T47D (cell line): ENCODE results near the gene C1orf94.

ENCODE experiments used
- DNase-seq, 2 experiments: peaks; one replicate each; pipeline versions ENCODE4 v3.0.0 to v3.0.0-alpha.2; 2011 to 2012; ENCODE audit warnings: low read depth in 1 of 2, low spot score in 1 of 2
- JUND ChIP-seq: IDR thresholded peaks from 2 replicates; pipeline ENCODE4 v1.6.1; 2012; ENCODE audit warnings: low read depth
- in situ Hi-C: cut with HindIII; loops from 2 replicates; pipeline ENCODE4 v1.10.0; 2016; ENCODE audit warnings: low sequenced_read_pairs, low pct_unique_long_range_greater_than_20kb

The C1orf94 gene

DNA sequence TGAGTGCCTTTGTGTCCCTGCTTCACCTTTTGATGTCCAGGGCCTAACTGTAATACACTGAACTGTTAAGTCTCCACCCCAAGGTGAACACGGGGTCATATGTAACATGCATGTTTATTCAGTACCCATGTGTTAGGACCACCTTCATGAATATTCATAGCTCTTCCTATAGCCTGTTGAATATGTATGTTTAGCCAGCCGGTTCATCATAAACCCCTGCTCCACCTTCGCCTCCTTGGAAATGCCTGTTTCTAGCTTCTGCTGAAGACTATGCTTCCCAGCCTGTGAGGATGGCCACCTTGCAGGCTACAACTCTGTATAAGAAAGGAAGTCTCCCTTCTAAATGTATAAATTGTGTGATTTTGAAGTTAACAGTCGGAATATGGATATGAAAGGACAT lies 69.3 kb downstream of the C1orf94 start:
- DNase-seq: no peak
- no peak for TF ChIP-seq JUND
- in situ Hi-C loops: no loop called here

DNA sequence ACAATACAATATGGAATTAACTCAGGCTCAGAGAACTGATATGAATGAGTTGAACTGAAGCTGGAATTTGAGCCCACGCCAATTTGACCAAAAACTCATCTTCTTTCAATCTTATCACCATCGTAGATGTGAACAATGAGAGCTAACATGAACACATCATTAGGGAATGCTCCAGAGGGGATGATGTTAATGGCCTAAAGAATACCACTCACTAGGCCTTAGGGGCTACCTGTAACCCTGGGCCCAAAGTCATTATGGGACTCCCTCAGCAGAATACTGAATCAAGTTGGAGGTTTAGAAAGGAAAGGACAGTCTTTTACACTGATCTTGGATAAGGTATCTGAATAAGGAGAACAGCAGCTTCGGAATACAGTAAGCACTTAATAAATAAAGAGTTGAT lies 73.6 kb downstream of the C1orf94 start:
- TF ChIP-seq JUND: no peak
- DNase-seq: no peak
- in situ Hi-C loops: no loop called here

DNA sequence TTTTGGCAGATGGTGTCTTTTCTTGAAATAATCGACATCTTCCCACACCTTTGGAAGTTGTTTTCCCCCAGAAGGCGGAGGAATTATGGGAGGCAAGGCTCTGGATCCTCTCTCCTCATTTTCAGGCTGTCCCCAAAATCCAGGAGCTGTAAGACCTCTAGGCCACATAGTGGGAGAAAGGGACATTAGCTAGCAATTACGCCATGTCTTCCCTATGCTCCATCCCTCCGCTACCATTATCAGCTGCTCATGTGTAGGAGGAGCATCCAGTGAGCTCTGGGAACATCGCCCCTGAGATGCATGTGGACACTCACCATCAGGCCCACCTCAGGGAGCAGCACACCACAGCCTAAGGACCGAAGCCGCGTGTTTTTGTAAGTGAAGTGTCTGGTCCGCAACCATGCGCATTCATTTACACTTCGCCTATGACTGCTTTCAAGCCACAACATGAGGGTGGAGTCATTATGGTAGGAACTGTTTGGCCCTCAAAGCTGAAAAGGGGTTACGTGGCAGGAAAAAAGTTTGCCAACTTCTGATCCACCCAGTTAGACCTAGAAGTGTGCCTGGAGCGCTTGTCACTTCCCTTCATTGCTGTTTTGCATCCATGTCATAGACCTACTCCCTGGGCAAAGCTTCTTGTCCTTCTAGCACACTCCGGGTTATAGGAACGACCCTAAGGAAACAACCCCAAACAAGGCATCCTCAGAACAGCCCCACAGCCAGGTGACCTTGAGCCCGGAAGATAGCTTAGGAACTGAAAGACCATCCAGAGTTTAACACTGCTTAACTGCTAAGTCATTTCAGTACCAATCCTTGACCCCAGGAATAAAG lies 85.5 kb downstream of the C1orf94 start:
- no peak for DNase-seq
- in situ Hi-C loops: no loop called here
- no peak for TF ChIP-seq JUND

DNA sequence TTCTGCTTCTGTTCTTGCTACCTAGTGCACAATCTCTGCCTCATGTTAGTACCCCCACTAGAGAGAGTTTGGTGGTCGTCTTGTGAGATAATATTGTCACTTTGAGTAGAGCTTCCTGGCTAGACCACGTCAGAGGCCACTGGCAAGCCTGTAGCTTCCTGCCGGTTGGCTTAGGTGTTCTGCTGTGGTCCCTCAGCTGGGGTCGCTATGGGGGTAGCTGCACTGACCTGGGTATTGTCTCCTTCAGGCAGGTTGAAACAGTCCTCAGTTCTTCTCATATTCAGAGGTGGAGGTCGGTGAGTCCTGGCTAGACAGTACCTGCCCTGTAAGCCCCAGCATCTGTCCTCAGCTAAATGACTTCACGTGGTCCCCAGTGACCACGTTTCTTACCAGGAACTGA lies 86.2 kb downstream of the C1orf94 start:
- no peak for TF ChIP-seq JUND
- in situ Hi-C loops: no loop called here
- DNase-seq: no peak

DNA sequence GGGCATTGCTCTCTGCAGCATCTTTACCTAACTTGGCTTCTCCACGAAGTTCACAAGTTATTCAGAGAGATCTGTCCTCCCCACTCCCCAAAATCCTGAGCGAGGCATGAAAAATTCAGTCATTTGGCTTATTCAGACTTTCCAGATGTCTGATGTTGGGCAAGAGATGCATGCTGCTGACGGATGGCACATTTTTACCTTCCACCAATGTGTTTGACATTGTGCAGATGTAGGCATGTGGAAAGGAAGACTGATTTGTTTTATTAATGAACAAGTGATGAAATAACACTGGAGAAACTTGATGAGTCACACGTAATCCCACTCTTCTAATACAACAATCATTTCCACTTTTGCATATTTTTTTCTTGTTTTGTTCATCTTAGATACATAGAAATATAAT lies 86.7 kb downstream of the C1orf94 start:
- DNase-seq: no peak
- no peak for TF ChIP-seq JUND
- in situ Hi-C loops: no loop called here

DNA sequence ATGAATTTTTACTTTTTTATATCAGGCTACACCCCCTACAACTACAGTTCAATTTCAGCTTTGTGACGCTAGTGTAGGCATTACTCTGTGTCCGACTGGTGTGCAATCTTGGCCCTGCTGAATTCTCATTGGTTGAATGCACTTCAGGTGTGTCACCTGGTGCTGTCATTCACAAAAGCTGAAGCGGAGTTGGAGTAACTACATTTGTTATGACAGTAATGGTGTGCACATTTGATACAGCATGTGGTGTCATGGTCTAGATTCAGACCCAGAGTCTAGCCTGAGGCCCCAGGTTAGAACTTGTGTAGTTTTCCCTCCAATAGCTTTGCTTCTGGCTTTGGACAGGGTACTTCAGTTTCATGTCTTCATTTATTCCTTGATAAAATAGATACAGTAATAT lies 88.7 kb downstream of the C1orf94 start:
- in situ Hi-C loops: no loop called here
- TF ChIP-seq JUND: no peak
- no peak for DNase-seq

DNA sequence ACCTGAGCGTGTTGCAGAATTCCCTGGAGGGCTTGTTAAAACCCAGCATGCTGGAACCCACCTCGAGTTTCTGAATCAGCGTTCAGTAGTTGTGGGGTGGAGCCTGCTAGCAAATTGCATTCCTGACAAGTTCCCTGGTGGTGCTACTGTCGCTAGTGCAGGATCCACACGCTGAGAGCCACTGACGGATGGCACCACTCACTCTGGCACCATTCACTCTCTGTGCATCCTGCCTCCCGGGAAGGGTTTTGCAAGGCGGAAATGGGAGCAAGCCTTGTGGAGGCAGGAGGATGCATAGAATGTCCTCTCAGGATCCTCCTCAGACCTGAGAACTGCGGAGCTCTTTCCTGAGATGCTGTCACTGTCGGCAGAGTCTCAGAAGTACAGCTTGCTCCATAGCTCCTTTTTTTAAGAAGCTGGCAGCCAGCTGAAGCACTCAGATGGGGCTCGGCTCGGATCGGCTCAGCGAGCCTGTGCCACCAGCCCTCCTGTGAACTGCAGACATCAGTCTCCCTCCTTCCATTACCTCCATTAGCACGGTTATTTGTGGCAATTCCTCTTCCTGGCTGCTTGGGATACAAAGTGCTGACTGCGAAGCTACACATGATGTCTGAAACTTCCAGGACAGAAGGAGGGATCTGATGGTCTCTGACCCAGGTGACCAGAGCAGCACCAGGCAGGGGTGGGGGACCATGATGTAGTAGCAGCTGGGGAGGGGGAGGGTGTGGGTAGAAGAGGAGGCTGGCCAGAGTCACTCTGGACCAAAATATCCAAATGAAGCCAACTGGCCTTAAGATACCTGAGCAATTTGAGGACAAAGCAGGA lies 89.6 kb downstream of the C1orf94 start:
- DNase-seq: no peak
- in situ Hi-C loops: no loop called here
- no peak for TF ChIP-seq JUND

DNA sequence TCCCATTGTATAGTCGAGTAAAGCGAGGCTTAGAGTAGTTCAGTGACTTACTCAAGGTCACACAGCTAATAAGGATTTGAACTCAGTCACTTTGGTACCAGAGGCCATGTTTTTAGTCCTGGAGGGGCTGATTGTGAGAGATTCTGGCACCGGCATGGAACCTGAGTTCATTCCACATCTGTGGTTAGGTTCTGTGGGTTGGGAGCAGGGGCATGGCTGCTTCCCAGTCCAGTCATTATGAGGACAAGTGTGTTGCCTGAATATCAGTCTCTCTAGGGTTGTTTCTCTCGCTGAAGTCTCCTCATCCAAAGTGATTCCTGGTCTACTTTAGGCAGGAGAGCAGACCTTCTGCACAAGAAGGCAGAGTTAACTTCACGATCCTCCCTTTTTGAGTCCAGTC lies 90.6 kb downstream of the C1orf94 start:
- in situ Hi-C loops: no loop called here
- DNase-seq: no peak
- no peak for TF ChIP-seq JUND

DNA sequence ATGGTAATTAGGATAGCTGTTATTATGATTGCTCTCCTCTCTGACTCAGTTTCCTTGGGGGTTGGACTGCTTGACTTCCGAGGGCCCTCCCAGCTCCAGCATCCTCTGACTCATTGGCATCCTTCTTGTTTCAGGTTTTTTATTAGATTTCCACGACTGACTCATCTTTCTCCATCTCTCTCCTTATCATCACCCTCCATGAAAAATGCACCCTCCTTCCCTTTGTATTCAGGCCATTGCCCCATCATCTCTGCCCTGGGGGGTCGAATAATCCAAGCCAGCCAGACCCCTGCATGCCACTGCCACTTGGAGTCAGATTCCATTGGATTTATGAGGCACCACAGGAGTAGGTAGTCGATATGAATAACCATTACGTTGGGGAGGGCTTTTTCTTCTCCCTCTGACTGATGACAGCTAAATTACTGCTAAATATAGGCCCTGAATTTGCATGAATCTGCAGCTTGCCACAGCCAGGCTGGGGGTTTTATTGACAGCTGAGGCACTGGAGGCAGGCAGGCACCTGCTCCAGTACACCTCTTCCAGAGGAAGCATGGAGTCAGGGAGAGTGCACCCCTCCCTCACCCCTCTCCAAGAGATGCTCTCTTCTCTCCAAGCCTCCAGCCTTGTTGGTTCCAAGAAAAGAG lies 91.7 kb downstream of the C1orf94 start:
- in situ Hi-C loops: no loop called here
- no peak for DNase-seq
- TF ChIP-seq JUND: no peak
